LNCAP (cell line): ENCODE measurements around the gene RACGAP1.
A peak's percentile ranks its signal among the peaks of the same experiment; 100 is the strongest.

Experiments
- CTCF ChIP-seq: fragments of 450-650 bp; IDR thresholded peaks from 2 replicates; pipeline ENCODE4 v1.5.1; 2017; ENCODE audit warnings: mild to moderate bottlenecking

RACGAP1 gene, protein sequence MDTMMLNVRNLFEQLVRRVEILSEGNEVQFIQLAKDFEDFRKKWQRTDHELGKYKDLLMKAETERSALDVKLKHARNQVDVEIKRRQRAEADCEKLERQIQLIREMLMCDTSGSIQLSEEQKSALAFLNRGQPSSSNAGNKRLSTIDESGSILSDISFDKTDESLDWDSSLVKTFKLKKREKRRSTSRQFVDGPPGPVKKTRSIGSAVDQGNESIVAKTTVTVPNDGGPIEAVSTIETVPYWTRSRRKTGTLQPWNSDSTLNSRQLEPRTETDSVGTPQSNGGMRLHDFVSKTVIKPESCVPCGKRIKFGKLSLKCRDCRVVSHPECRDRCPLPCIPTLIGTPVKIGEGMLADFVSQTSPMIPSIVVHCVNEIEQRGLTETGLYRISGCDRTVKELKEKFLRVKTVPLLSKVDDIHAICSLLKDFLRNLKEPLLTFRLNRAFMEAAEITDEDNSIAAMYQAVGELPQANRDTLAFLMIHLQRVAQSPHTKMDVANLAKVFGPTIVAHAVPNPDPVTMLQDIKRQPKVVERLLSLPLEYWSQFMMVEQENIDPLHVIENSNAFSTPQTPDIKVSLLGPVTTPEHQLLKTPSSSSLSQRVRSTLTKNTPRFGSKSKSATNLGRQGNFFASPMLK

GRCh38 chr12:50025187-50026059 is at the start of gene RACGAP1:
Gene RACGAP1, minus strand, starts transcription at chr12:50025494. Its CDS starts 8,779 bp downstream, at chr12:50016715.
- TF ChIP-seq CTCF, result no peak

DNA sequence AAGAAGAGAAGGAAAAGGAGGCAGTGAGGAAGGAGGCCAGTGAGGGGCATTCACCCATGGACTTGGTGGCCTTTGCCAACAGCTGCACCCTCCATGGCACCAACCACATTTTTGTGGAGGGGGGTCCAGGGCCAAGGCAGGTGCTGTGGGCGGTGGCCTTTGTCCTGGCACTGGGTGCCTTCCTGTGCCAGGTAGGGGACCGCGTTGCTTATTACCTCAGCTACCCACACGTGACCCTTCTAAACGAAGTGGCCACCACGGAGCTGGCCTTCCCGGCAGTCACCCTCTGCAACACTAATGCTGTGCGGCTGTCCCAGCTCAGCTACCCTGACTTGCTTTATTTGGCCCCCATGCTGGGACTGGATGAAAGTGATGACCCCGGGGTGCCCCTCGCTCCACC is 48.4 kb upstream of the RACGAP1 start:
- TF ChIP-seq CTCF, result no peak

DNA sequence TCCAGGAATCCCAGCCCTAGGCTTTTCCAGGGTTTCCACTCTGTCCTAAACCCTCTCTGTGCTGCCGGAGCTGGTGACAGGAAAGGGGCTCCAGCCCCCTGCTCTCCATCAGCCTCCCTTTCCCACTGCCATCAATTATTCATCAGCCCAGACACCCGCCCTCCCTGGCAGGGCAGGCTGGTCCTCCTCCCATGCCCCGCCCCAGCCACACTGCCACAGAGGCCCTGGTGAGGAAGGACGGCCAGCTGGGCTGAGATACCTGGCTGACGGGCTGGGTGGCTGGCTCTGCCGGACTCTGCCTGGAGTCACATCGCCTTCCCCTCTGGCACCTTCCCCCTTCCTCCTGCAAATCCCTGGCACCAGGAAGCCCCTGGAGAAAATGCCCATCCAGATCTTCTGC is 47.9 kb upstream of the RACGAP1 start:
- no peak for TF ChIP-seq CTCF

DNA sequence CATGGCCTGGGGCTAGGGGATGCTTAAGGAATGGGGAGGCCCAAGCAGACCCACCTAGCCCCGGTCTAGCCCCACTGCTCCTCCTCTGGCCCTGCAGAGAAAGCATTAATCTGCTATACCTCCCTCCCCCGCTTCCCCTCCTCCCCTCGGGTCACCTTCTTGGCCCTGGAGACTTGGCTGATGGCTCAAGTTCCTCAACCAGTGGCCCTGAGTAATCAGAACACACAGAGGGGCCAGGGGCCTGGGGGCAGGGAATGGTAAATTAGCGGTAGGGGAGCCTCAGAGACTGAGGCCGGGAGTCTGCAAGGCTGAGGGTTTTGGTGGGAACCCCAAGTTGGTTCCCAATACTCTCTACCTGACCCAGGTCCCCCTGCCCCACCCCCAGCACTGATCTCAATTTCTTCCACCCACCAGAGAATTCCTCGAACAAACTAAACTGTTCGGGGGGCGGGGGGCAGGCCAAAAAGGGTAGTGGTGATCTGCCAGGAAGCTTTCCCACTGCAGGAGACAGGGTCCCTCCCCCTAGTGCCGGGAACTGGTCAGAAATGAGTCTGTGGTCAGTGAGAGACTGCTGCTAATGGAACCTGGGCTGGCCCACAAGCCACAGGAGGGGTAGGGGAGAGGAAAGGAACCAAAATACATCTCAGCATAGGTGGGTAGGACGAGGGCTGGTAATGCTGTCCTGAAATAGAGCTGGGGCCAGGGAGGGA is 47.1 kb upstream of the RACGAP1 start:
- no peak for TF ChIP-seq CTCF

DNA sequence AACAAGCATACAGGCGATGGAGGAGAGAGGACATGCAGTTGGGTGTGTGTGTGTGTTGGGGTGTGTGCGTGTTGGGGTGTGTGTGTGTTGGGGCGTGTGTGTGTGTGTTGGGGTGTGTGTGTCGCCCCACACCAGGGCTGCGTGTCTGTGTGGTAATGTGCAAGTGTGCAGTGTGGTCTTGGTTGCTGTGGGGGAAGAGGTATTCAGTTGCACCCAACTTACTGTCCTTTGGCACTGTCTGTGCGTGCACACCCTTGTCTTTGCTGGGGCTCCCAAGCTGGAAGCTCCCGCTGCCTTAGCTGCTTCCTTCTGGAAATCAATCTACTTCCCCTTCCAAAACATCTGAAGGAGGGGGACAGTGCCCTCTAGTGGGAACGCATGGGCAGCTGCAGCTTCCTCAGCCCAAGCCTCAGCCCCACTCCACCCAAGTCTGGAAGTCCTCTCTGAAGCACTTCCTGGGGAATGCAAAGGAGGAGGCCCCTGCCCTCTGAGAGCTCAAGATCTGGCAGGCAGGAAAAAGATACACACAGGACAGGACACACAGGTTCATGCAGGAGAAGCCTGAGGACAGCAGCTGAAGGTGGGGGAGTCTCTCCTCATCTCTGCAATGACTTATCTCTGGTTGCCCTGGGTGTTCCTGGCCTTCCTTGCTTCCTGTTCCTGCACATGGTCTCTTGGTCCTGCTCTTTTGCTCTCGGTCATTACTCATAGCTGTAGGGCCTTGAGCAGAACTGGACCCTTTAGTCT is 45.2 kb upstream of the RACGAP1 start:
- peak; percentile 95 for TF ChIP-seq CTCF

GRCh38 chr12:50069539-50069938 is 44.2 kb upstream of the RACGAP1 start:
- TF ChIP-seq CTCF, result no peak
